NCI-H345 treated with DMSO at 0.1 percent for 48 hours (cell line): ENCODE results near the gene WDR37.
"Not testable (repeated sequence)": the region's sequence is repeated elsewhere in the genome, so short reads cannot be mapped to it uniquely, and the experiment has no call there.

Source experiments
- DNase-seq: peaks from one replicate; lab custom pipeline; 2025; ENCODE audit not compliant: unreplicated experiment; lab: John Stamatoyannopoulos, UW

WDR37 gene

DNA sequence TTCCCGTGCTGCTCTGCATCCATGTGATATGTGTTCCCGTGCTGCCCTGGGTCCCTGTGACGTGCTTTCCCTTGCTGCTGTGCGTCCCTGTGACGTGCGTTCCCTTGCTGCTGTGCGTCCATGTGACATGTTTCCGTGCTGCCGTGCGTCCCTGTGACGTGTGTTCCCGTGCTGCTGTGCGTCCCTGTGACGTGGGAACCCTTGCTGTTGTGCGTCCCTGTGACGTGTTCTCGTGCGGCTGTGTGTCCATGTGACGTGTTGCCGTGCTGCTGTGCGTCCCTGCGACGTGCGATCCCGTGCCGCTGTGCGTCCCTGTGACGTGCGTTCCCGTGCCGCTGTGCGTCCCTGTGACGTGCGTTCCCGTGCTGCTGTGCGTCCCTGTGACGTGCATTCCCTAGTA is 45.8 kb downstream of the WDR37 start:
- DNase-seq: no peak

DNA sequence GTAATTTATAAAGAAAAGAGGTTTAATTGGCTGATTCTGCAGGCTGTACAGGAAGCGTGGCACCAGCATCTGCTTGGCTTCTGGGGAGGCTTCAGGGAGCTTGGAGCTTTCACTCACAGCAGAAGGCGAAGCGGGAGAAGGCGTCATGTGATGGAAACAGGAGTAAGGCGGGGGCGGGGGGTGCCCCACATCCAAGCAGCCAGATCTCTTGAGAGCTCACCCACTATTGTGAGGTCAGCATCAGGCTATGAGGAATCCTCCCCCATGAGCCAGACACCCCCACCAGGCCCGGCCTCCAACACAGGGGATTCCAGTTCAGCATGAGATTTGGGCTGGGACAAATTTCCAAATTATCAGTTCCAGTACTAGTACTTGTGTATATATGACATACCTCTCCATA is 46.2 kb downstream of the WDR37 start:
- DNase-seq: no peak

DNA sequence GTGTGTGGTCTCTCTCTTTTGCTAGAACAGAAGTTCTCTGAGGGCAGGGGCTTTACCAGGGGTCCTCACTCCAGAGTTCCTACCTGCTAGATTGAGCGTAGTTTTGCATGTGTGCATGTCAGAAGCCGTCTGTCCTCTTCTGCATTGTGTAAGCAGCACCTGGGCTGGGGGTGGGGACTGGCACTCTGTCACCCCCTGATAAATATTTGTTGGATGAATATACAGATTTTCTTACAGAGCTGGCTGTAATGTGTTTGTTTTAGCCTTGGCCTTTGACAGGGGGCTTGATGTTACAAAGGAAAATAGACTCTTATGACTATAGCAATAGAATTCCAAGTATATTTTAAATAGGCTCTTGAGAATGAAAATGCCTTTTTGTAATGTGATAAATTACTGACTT is 46.6 kb downstream of the WDR37 start:
- no peak for DNase-seq

DNA sequence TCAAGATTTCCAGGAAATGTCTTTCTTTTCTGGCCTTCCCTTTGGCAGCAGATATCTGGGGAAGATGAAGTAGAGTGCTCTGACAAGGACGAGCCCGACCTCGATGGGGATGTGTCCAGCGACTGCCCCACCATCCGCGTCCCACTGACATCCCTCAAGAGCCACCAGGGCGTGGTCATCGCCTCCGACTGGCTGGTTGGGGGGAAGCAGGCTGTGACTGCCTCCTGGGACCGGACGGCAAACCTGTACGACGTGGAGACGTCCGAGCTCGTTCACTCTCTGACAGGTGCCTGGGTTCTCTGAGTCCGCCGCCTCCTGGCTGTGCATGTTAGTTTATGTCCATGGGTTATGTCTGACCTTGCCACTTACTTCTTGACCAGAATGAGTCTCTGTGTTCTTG is 47.4 kb downstream of the WDR37 start:
- no peak for DNase-seq

DNA sequence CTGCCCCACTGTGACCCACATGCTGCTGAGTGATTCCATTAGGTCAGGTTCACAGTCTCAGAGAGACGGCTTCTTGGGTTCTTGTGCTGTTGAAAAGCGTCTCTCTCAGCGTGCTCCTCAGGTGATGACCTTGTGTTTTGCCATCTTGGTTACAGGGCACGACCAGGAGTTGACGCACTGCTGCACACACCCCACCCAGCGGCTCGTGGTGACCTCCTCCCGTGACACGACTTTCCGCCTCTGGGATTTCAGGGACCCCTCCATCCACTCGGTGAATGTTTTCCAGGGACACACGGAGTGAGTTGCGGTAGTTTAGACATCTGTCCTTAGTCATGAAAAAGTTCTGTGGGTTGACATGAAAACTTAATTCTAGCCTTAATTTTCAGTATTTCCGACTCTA is 48.8 kb downstream of the WDR37 start:
- no peak for DNase-seq

DNA sequence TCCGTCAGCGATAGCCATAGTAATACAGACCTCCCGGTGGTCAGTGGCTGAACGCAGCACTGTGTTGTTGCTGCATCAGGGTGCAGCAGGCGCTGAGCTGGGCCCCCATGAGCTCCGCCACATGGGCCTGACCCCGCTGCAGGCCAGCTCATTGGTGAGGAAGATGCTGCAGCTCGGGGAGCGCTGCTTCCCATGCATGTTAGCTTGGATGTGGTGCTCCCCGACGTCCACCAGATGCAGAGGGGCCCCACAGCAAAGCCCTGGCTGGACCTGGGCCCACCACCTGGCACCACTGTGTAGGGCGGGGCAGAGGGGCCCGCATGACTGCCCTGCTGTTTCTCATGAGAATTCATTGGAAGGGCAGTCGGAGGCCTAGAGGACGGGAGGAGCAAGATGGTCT is 50.8 kb downstream of the WDR37 start:
- no peak for DNase-seq

DNA sequence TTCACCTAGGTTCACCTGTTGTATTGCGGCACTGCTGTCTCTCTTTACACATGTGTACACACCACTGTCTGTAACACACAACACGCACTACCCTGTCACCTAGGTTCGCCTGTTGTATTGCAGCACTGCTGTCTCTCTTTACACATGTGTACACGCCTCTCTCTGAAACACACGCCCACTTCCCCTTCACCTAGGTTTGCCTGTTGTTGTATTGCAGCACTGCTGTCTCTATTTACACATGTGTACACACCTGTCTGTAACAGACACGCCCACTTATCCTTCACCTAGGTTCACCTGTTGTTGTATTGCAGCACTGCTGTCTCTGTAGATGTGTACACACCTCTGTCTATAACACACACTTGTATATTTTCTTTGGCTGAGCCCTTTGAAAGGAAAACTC is 51.5 kb downstream of the WDR37 start:
- no peak for DNase-seq

DNA sequence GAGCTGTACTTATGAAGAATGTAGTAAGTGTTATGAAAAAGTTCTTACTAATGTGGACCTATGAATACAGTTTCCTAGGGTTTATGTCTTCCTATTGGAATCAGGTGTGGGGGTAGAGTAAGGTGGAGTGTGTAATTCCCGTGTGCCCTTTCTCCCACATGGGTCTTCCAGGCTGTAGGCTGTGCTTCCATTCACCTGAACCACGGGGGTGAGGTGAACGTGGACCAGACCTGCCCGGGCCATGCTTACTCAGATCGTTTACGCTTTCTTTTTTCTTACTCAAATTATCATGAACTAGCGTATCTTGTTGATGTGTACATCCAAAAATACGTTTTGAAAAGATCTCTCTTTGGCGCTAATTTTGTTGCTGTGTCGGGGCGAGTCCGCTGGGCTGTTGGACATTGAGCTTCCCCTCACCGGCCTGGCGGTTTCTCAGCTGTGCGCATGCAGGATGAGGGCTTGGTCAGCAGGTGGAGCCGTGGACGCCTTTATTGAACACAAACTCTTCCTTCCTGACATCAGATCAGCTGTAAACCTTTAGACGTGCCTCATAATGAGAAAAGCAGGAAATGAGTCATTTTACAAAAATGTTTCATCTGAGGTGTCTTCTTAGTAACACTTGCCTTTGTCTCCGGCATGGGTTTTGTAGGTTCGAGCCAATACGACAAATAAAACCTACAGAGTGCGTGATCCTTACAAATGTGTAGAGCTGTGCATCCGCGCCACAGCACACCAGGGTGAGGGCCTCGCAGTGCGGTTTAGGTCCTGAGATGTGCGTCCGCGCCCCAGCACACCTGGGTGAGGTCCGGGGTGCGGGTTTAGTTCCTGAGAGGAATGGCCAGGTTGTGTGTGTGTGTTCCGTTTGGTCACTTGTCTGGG is 53.8 kb downstream of the WDR37 start:
- DNase-seq: no peak

DNA sequence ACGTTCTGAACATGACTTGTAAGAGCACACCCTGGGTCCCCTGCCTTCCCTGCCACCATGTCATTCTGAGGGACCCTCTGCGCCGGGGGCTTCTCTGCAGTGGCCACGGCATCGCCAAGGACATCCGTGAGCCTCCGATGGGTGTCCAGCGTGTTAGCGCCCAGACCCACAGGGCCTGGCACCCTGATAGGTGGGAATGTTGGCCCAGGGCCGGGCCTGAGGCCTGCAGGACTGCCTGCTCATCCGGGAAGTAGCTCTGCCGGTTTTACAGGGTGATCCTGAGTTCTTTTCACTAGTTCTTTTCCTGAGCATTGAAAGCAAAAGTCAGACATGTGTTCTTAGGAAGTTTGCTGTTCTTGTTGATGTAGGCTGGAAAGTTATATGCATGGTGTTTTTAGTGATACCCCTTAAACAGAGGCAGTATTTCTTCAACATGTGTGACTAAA is 54.5 kb downstream of the WDR37 start:
- no peak for DNase-seq

DNA sequence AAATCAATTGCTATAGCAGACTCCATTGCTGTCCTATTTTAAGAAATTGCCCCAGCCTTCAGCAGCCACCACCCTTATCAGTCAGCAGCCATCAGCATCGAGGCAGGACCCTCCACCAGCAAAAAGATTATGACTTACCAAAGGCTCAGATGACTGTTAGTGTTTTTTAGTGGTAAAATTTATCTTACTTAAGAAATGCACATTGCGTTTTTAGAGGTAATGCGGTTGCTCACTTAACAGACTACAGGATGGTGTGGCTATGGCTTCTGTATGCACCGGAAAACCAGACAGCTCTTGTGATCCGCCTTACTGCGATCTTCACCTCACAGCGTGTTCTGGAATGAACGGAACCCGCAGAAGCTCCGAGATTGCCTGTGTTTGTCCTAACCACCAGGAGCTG is 58.1 kb downstream of the WDR37 start:
- no peak for DNase-seq

DNA sequence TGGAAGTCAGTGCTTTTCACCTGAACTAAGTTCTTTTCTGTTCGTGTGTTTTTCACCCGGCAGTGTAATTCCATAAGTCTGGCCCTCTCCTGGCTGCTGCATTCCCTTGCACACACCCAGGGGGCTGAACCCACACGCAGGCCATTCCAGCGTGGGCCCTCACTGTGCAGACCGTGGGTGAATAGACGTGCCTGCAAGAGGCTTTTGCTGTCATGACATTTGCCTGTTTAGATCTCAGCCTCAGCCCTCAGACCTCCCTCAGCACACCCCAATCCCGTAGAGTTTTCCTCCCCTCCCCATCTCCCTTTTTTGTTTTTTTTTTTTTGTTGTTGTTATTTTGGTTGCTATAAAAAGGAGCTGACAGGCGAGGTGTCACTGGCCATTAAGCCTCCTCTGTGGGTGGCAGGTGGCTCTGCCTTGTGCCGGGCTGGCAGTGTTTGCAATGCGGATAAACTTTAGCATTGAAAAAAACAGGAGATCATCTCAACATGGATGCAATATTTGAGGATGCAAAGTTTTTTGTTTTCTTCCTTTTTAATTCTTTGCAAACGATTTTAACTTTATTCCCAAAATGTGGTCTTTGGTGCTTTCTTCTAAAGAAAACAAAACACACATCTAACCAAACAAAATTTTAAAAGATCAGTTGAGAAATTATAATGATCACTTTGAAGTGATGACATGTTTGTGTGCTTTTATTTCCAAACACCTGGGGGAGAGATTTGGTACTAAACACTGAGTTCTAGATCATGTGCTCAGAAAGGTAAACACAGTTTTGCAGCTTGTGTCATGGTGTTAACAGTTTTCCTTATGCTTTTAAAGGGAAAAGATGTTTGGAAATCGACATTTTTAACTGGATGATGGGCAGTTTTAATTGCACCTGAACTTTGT is 58.8 kb downstream of the WDR37 start:
- DNase-seq: no peak

DNA sequence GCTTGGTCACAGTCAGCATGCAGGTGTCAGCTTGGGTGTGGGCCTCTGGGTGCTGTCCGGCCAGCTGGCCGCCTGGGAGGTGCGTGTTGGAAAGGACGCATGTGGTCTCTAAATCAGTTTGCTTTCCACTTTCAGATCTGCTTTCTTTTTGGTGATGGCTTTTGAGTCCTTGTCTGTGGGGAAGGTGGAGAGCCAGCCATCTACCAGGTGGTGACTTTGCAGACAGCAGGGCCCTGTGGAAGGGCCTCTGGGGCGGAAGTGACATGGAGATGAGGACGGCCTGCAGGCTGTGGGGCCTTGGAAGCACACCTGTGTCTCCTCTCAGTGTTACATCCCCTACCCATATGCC is 59.4 kb downstream of the WDR37 start:
- DNase-seq: no peak

DNA sequence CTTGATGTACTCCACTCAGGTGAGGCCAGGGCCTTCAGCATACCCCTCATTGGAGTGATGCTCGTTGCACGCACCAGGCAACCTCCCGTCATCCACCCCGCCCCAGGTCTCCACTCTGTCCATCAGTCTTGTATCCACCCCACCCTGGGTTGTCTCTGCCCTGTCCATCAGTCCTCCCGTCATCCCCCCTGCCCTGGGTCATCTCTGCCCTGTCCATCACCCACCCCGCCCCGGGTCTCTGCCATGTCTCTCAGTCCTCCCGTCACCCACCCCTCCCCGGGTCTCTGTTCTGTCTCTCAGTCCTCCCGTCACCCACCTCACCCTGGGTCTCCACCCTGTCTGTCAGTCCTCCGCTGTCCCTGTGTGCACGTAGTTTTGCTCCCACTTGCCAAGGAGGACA is 59.9 kb downstream of the WDR37 start:
- no peak for DNase-seq

DNA sequence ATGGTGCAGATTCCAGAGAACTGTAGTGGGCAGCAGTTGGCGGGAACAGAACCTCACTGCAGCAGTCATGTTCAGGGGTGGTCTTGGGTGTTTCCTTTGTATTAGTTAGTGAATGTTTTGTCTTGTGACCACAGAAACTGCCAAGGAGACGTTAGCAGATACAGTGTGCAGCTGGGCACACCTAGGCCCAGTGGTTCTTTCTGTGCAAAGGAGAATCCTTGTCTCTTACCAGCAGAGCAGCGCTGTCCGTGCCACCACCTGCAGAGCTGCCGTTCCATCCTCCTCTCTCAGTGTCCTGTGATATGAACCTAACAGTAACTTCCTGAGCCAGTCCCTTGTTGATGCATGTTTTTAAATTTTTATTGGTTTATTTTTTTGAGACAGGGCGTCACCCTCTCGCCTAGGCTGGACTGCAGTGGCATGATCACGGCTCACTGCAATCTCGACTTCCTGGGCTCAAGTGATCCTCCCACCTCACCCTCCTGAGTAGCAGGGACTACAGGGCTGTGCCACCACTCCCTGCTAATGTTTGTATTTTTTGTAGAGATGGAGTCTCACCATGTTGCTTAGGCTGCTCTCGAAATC is 60.6 kb downstream of the WDR37 start:
- DNase-seq: no peak

DNA sequence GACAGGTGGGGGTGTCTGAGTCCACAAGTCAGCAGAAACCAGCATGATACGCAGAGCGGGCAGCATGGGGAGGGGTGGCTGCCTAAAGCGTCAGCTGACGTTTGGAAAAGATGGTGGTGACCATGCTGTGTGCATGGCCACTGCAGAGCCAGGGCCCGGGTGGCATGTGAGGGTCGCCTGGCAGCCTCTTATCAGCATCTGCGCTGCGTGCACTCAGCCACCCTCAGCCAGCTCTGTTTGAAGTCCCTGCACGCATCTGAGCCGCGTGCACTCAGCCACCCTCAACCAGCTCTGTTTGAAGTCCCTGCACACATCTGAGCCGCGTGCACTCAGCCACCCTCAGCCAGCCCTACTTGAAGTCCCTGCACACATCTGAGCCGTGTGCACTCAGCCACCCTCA is 61.5 kb downstream of the WDR37 start:
- no peak for DNase-seq

DNA sequence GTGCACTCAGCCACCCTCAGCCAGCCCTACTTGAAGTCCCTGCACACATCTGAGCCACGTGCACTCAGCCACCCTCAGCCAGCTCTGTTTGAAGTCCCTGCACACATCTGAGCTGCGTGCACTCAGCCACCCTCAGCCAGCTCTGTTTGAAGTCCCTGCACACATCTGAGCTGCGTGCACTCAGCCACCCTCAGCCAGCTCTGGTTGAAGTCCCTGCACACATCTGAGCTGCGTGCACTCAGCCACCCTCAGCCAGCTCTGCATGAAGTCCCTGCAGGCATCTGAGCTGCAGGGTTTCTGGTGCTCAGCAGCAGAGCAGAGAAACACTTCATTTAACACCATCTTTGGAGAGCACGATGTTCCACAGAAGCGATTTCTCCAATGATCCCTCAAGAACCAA is 62.1 kb downstream of the WDR37 start:
- DNase-seq: not testable (repeated sequence)

DNA sequence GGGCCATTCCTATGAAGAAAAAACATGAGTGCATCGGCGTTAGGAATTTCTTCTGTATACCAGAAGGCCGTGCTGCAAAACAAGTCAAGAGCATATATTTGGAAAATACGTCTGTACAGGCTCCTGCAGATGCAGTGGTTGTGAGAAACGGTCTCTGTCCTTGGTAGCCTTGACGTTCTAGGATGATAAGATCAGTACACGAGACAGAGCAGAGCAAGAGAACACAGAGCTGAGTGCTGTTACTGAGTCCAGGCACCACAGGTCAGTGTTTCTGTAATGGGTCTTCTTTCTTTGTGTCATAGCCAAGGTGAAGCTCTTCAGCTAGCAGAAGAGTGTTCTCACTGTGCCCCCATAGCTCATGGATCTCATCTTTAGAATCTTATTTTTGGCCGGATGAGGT is 62.8 kb downstream of the WDR37 start:
- no peak for DNase-seq

DNA sequence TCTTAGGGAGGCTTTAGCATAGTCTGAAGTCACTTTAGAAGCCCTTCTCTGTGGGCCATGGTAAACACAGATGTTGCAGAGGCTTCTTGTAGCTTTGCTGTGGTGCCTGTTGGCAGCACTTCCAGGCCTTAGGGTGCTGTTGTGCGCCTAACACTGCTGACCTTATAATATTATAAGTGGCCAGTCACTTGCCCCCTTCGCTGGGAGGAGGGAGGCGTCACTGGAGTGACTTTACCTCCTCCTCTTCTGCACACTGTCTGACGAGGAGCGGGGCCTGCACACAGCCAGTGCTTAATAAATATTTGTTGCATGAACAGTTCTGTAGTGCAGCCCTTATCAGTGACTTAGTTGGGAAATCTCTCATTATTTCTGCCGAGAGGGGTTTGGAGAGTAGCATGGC is 63.3 kb downstream of the WDR37 start:
- no peak for DNase-seq

DNA sequence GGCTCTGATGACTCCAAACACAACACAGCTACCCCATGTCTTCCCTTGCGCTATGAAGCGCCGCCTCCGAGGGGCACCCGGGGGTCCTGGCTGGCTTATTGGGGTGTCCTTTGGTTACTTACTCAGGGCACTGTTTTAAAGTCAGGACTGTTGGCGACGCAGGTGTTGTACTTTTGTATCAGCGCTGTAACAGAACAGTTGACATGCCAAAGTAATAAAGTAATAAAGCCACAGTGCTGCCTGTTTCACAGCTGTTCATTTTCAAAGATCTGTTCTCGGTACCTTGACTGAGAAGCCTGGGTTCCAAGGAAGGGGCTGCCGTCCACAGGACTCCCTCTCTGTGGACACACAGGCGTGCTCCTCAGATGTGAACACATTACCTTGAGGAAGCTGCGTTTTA is 64.1 kb downstream of the WDR37 start:
- DNase-seq: no peak

DNA sequence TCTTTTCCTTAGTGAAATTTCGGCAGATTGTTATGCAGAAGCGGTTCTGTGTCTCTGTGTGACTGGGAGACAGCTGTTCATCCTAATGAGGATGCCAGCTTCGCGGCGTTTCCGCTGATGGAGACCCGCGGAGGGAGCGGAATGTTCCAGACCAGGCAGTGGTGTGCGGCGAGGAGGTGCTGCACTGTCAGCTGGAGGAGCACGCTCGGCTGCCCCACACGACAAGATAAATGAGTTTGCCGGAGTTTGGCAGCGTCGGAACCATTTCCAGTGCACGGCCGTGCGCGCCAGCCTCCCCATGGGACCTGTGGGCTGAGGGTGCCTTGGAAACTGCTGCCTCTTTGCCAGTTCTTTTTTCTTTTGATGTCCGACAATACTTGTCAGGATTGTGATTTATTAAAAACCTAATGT is 64.6 kb downstream of the WDR37 start:
- DNase-seq: no peak

DNA sequence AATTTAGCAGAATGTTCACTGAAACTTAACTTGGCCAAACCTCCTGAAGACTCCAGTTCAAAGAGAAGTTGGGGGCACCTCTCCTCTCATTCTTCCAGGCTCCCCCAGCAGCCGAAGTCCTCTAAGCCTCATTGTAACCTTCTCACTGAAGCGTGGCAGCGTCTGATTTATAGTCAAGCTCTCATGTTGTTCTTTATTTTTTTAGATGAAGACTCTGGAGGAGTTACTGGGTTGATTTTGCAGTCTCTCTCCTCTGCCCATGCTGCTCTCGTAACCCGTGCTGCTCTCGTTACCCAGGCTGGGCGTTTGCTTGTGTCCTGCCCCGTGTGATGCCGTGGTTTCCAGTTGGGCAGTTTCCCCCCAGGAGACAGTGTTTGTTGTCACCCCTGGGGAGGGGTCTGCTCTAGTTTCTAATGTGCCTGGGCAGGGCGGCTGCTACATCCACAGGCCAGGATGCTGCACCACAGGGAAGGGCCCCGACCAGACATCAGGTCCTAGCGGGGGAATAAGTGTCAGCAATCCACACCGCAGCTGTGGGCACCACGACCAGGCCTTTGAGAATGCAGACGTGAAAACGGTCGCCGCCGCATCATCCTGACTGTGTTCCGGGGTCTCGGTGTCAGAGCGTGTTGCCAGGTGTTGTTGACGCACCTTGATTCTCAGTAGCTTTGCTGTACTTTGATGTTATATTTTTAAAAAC is 65.2 kb downstream of the WDR37 start:
- DNase-seq: no peak
